Dermis microvascular lymphatic vessel endothelial cell (primary cell): ENCODE measurements around the gene ZNF397. TPM values are rescaled to one million over a fixed set of nuclear protein-coding genes. Genes with fewer than 3 reads are reported as not detected.

Source experiments
- DNase-seq, 2 donors: peaks; one replicate each; pipeline versions ENCODE4 v3.0.0 to v3.0.0-alpha.2; 2010; ENCODE audit warnings: low read depth in 2 of 2
- total RNA-seq: library from RNA; depleted of rRNA; stranded (reverse); fragments of >200 nt; gene quantifications from 2 replicates; pipeline ENCODE4 v1.2.1, GENCODE V29; 2014

ZNF397 gene
- total RNA-seq, 1 donor from 2014 or later: 4.7 TPM

GRCh38 chr18:35290094-35290735 lies 49.4 kb downstream of the ZNF397 start, which contains the start of gene ZSCAN30:
TSS of gene ZSCAN30 (minus strand) at chr18:35290229. CDS start at chr18:35264352, 25,877 bp downstream.
- DNase-seq: peak; percentile 92 to 97

DNA sequence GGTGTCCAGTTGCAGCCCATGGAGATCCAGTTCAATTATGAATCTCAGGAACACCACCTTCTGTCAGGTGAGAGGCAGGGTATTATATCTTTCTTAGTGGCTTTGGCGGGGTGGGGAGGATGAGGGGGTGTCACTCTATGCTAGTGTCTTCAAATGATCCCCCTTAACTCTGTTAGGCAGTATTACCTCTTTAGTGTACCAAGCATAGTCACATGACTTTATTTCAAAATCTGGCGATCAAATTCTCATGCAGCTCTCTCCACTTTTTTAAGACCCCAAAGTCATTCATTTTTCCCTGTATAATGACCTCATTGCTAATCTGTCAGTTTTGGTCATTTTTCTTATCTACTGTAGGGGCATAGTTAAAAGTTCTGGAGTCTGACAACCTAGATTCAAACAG lies 50.3 kb downstream of the ZNF397 start:
- DNase-seq: no peak

DNA sequence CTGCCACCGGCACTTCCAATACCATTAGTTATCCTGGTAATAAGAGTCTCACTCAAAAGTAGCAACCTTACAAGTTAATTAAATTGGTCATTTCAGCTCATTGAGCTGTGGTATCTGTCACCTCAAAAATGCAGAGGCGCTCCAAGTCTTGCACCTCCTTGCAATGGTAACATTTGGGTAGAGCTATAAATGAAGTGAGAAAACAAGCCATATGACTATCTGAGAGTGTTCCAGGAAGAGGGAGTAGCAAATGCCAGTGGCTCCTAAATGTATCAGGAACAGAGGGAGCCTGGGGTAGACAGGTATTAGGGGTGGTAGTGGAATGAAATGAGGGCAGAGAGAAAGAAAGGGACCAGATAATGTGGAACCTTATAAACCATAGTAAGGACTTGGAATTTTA lies 55.2 kb downstream of the ZNF397 start:
- no peak for DNase-seq

- no peak for DNase-seq
These were observed 62.8 kb downstream of the ZNF397 start for GRCh38 chr18:35303610-35304009.

DNA sequence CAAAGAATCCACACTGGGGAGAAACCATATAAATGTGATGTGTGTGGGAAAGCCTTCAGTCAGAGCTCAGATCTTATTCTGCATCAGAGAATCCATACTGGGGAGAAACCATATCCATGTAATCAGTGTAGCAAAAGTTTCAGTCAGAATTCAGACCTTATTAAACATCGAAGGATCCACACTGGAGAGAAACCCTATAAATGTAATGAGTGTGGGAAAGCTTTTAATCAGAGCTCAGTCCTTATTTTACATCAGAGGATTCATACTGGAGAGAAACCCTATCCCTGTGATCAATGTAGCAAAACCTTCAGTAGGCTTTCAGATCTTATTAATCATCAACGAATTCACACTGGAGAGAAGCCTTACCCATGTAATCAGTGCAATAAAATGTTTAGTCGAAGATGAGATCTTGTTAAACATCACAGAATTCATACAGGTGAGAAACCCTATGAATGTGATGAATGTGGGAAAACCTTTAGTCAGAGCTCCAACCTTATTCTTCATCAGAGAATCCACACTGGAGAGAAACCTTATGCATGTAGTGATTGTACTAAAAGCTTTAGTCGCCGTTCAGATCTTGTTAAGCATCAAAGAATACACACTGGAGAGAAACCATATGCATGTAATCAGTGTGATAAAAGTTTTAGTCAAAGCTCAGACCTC lies 65.9 kb downstream of the ZNF397 start:
- DNase-seq: no peak

Other genes with a start within 250 kb of the ZNF397 start
- 14.2 and 24.3 TPM in 2 replicates for gene MAPRE2, start 199.6 kb upstream of the ZNF397 start, total RNA-seq
- gene ZSCAN30, start 49.2 kb downstream of the ZNF397 start, total RNA-seq: 5.1 and 7.8 TPM in 2 replicates
- gene ZNF24, start 103.4 kb downstream of the ZNF397 start, total RNA-seq: 27.0 and 27.9 TPM in 2 replicates
- gene ZNF396, start 136.3 kb downstream of the ZNF397 start, total RNA-seq: 0.51 and 0.63 TPM in 2 replicates